Neural progenitor cell (in vitro differentiated cells): ENCODE results near the gene TRPM2.

Experiments used
- EZH2 ChIP-seq: fragments of 200-600 bp; sonication (generic); IDR thresholded peaks from 2 replicates; pipeline ENCODE4 v1.6.1; 2017; ENCODE audit warnings: antibody characterized with exemption, mild to moderate bottlenecking, moderate library complexity
- TF ChIP-seq, protein P1 (sequence below): fragments of 200-600 bp; sonication (generic); IDR thresholded peaks from 2 replicates; pipeline ENCODE4 v1.5.1; 2017; ENCODE audit warnings: antibody characterized with exemption, mild to moderate bottlenecking

DNA sequence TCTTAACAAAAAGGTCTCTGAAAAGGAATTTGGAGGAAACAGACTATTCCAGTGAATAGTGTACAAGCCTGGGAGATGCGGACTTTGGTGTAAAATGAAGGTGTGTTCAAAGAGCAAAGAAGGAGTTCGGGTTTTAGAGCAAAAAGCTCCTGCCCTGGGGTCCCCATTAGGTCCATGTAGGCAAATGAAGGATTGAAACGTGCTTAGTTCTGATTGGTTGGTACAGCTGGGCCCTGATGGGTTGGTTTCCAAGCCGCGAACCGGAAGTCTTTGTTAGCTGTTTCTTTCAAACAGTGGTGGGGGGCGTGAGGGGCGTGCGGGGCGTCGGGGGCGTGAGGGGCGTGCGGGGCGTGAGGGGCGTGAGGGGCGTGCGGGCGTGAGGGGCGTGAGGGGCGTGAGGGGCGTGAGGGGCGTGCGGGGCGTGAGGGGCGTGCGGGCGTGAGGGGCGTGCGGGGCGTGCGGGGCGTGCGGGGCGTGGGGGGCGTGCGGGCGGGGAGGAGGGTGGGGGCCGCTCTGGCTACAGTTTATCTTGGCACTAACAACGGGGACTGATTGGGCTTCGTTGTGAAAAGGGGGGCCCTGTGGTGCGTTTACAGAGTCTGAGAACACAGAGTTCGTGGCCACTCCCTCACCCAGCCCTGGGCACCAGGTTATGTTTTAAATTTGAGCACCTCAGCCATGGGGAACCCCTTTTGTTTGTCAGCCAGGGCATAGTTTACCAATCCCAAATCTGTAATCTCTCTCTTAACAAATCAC is 131.3 kb downstream of the TRPM2 start:
- TF ChIP-seq, protein P1, sequence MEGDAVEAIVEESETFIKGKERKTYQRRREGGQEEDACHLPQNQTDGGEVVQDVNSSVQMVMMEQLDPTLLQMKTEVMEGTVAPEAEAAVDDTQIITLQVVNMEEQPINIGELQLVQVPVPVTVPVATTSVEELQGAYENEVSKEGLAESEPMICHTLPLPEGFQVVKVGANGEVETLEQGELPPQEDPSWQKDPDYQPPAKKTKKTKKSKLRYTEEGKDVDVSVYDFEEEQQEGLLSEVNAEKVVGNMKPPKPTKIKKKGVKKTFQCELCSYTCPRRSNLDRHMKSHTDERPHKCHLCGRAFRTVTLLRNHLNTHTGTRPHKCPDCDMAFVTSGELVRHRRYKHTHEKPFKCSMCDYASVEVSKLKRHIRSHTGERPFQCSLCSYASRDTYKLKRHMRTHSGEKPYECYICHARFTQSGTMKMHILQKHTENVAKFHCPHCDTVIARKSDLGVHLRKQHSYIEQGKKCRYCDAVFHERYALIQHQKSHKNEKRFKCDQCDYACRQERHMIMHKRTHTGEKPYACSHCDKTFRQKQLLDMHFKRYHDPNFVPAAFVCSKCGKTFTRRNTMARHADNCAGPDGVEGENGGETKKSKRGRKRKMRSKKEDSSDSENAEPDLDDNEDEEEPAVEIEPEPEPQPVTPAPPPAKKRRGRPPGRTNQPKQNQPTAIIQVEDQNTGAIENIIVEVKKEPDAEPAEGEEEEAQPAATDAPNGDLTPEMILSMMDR, result no peak
- no peak for TF ChIP-seq EZH2
